NB4 (cell line): ENCODE measurements around the gene CCL26.

Experiments used
- POLR2A ChIP-seq: IDR thresholded peaks from 2 replicates; pipeline ENCODE4 v1.6.1; 2011; ENCODE audit warnings: mild to moderate bottlenecking; ENCODE audit not compliant: insufficient read length; ENCODE audit errors: extremely low read depth
- TF ChIP-seq, protein P1 (sequence below): IDR thresholded peaks from one replicate; pipeline ENCODE4 v1.5.1; 2012; ENCODE audit warnings: low read depth, low read length
- TF ChIP-seq, protein P2 (sequence below): IDR thresholded peaks from 2 replicates; pipeline ENCODE4 v1.6.1; 2011; ENCODE audit warnings: low read depth, low read length

- TF ChIP-seq, protein P1, sequence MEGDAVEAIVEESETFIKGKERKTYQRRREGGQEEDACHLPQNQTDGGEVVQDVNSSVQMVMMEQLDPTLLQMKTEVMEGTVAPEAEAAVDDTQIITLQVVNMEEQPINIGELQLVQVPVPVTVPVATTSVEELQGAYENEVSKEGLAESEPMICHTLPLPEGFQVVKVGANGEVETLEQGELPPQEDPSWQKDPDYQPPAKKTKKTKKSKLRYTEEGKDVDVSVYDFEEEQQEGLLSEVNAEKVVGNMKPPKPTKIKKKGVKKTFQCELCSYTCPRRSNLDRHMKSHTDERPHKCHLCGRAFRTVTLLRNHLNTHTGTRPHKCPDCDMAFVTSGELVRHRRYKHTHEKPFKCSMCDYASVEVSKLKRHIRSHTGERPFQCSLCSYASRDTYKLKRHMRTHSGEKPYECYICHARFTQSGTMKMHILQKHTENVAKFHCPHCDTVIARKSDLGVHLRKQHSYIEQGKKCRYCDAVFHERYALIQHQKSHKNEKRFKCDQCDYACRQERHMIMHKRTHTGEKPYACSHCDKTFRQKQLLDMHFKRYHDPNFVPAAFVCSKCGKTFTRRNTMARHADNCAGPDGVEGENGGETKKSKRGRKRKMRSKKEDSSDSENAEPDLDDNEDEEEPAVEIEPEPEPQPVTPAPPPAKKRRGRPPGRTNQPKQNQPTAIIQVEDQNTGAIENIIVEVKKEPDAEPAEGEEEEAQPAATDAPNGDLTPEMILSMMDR, result no peak
- TF ChIP-seq POLR2A, result no peak
- TF ChIP-seq, protein P2, sequence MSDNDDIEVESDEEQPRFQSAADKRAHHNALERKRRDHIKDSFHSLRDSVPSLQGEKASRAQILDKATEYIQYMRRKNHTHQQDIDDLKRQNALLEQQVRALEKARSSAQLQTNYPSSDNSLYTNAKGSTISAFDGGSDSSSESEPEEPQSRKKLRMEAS, result no peak
Measured at GRCh38 chr7:75729851-75730274, 42.1 kb downstream of the CCL26 start.
